A172 (cell line): ENCODE measurements around the gene AACS. TPM values are rescaled to one million over a fixed set of nuclear protein-coding genes. Genes with fewer than 3 reads are reported as not detected.
A peak's percentile ranks its signal among the peaks of the same experiment; 100 is the strongest.

Source experiments
- DNase-seq: peaks from one replicate; pipeline ENCODE4 v3.0.0-alpha.2; 2015; ENCODE audit warnings: low spot score
- total RNA-seq: library from RNA; depleted of rRNA; stranded (reverse); fragments of >200 nt; shearing (Covaris generic); gene quantifications from 2 replicates; pipeline ENCODE4 v1.2.3, GENCODE V29; 2014

AACS gene
- total RNA-seq, 1 experiment from 2014 or later = 26.6 TPM

- no peak for DNase-seq
Observed at GRCh38 chr12:125151284-125151683, 86.0 kb downstream of the AACS start.

GRCh38 chr12:125152463-125152862, 87.2 kb downstream of the AACS start:
- no peak for DNase-seq

DNA sequence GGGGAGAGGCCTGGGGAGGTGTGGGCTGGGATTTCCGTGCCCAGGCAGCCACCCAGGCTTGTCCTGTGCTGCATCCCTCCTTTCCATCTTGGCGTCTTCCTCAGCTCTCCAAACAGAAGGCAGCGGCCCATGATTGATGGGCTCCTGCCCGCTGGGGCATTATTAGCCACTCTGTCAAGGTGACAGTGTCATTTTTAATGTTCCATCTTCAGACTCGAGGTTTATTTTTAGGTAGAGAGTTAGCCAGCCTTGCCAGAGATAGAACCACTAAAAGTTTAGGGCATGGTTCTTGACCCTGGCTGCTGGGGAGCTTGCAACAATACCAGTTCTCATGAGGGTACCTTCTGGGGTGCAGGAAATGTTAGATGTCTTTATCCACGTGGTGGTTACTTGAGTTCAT, 90.1 kb downstream of the AACS start:
- DNase-seq = no peak

DNA sequence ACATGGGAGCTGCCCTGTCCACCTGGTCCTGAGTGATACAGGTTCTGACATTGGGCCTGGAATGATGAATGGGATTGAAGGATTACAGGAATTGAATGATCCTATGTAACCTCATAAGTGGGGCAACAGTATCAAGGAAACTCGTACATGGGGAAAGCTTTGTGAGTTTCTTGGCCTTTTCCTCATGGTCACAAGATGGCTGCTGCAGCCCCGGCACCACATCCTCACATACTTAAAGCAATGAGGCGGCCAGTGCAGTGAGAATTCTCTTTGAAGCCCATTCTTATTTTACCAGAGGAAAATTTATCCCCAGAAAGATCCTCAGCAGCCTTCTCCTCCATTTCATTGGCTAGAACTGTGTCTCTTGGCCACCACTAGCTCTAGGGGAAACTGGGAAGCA, 91.9 kb downstream of the AACS start:
- DNase-seq = no peak

DNA sequence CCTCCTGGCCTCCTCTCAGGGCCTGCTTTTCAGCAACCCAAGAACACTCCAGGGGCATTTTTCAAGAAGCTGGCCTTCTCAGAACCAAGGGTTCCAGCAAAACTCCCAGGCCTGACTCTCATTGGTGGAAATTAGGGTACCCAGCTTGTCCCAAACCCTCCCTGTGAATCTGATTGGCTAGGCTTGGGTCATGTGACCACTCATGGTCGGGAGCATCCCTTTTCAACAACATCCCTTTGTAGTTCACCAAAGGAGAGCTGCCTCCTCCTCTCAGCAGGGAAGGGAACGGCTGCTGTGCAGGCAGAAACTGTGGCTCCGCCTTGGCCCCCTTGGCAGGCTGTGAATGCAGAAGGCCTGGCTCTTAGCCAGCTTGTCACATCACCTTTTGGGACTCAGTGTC, 94.5 kb downstream of the AACS start:
- no peak for DNase-seq

DNA sequence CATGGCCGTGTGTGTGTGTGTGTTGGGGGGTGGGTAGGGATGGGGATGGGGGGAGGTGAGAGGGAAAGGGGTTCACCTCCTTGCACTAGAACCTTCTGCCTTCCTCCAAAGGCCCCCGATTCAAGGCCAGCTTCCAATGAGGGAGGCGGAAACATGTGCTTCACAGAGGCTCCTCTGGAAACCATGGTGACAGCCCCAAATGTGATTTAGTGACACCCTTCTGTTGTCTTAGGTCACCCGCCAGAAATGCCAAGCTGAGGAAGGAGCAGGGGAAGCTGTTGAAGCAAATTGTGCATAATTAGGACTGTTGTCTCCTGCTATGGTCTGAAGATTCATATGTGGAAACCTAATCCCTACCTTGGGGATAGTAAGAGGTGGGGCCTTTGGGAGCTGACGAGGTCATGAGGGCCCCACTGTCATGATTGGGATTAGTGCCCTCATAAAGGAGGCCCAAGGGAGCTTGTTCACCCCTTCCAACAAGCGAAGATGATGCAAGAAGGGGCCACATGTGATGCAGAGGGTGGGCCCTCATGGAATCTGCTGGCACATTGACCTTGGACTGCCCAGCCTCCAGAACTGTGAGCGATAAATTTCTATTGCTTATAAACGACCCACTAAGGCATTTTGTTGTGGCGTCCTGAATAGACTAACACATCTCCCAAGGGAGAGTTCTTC, 95.2 kb downstream of the AACS start:
- no peak for DNase-seq

DNA sequence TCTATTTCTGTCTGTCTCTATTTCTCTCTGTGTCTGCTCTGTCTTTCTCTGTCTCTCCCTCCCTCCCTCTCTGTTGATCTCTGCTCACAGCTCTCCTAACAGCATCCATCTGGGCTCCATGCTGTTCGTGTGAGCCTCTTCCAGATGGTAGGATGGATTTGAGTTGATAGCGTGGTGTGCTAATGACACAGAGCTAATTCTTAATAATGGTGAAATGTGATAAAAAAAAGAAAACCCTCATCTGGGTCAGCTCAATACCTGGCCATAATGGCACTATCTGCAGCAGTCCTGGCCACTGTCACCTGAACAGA, 96.4 kb downstream of the AACS start:
- no peak for DNase-seq

GRCh38 chr12:125162489-125163028, 97.3 kb downstream of the AACS start:
- DNase-seq = no peak

DNA sequence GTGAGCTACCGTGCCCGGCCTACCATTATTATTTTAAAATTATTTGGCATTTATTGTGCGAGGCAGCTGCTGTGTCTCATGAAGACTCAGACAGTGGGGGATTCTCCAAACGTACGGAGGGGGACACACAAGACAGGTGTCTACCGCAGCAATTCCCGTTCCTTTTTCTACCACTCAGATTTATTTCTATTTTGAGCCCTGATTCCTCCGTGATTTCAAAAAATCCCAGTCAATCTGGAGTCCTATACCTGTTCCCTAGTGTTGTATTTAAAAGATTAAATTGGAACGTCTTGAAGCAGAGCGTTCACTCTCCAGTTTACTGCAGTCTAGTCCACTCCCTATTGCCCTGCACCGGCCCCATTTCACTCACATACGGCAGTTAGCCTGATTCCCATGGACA, 97.9 kb downstream of the AACS start:
- no peak for DNase-seq

- no peak for DNase-seq
Observed at GRCh38 chr12:125164541-125164940, 99.3 kb downstream of the AACS start.

- DNase-seq = no peak
Observed at GRCh38 chr12:125166041-125166440, 100.8 kb downstream of the AACS start.

DNA sequence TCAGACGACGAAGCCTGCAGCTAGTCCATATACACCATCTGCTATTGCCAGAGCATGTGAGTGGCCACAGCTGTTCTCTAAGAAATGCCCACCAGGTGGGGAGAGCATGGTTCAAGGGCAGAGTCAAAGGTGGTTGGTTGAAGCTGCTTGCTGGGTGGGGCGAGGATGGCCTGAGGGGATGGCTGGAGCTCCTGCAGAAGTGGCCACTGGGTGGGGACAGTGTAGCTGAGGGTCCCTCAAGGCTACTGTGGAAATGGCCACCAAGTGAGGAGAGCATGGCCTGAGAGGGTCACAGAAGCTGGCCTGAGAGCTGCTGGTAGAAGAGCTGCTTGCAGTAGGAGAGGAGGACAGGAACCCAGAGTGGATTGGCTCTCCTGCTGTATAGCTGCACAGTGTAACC, 102.4 kb downstream of the AACS start:
- DNase-seq = no peak

GRCh38 chr12:125169451-125169850, 104.2 kb downstream of the AACS start:
- no peak for DNase-seq

DNA sequence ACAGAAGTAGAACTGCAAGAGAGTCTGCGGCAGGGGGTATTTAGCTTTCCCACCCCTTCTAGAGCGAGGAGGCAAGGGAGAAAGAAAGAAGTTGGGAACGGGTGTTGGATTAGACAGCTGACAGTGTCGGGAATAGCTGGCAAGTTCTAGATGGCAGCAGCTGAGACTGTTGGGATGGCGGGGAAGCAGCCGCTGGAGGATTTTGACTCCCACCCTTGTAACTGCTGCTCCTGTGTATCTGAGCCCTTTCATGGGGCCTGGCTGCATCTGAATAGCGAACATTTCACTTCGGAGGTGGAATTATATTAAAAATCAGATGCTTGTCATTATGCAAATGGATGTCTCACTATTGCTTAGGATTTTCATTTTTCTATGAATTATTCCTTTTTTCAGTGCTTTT, 104.6 kb downstream of the AACS start:
- no peak for DNase-seq

DNA sequence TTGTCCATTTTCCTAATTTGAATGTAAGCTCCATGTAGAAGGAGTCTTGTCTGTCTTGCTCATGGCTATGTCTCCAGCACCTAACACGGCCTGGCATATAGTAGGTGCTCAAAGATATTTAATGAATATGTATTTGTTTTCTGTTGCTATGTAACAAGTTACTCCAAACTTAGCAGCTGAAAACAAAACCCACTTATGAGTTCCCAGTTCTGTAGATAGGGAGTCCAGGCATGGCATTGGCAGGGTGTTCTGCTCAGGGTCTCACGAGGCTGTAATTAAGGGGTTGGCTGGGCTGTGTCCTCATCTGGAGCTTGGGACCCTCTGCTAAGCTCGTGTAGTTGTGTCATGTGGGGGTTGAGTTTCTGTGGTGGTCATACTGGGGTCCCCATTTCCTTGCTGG, 106.0 kb downstream of the AACS start:
- DNase-seq = no peak

- DNase-seq = no peak
Observed at GRCh38 chr12:125172231-125172850, 107.1 kb downstream of the AACS start.

GRCh38 chr12:125175576-125175975, 110.3 kb downstream of the AACS start:
- DNase-seq = no peak

GRCh38 chr12:125178222-125178621, 113.0 kb downstream of the AACS start:
- DNase-seq = no peak

GRCh38 chr12:125180144-125180543, 114.9 kb downstream of the AACS start:
- no peak for DNase-seq

- no peak for DNase-seq
Observed at GRCh38 chr12:125181107-125181506, 115.9 kb downstream of the AACS start.

DNA sequence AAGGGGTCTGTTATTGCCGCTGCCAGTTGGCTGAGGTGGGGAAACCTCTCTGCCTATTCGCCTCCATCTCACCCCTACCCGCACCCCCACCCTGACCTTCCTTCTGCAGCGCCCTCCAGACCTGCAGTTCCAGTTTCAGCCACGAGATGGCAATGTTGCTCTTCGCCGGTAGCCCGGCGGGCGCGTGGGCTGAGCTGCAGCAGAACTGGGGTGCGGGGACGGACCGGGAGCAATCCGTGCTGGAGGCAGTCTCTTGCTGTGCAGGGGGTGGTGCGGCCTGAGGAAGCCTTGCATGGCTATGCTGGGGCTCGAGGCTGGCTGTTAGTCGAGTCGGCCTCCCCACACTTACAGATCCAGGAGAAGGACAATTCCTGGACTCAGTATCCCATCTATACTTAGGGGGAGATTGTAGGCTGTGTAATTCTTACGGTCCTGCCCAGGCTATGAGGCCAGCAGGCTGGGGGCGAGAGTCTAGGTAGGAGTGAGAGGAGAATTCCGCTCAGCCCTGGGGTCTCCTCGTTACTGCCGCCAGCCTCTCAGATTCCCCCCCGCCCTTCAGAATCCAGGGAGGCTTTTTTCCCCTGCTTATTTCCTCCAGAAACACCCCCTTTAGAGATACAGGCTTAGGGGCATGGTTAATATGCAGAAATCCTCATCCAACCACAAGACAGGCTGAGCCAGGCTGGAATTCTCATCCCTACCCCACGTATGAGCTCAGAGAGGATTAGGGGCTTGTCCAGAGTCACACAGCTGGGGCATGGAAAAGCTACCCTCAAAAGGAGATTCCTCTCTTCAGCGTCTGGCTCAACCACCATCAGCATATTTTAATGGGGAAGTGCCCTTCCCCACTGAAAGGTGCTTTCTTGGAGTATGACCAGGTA, 118.2 kb downstream of the AACS start:
- DNase-seq = peak; percentile 49

- DNase-seq = no peak
Observed at GRCh38 chr12:125184213-125184967, 119.2 kb downstream of the AACS start.
